ENCODE data around the gene ZBTB22. TPM values are rescaled to one million over a fixed set of nuclear protein-coding genes. Genes with fewer than 3 reads are reported as not detected.

ZBTB22 gene
- total and polyA plus RNA-seq, 10 donors = 10.8 to 27.2 (median 19.1) TPM

DNA sequence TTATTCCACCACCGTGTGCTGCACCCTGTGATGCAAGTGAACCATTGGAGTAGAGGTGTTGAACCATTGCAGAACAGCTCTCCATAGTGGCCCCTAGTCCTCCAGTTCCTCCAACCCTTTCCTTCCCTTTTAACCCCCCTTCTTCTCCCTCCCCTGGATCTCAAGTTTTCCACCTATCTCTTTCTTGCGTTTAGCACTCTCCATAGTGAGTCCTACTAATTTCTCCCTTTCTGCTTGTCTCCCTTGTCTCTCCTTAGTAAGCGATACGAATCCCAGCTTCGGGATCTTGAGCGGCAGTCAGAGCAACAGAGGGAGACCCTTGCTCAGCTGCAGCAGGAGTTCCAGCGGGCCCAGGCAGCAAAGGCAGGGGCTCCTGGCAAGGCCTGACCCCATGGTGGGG lies 27.1 kb downstream of the ZBTB22 start:
- H3K27ac ChIP-seq = peak overlapping the region in 4 of 8 donors; percentile 87 to 94 (median 88)
- H3K4me3 ChIP-seq = peak overlapping the region in 5 of 8 donors; percentile 66 to 86 (median 83)
- DNase-seq = no peak
- WGBS, 5 donors = 69 to 81% (median 74%) methylated on average over 7 of the region's 7 CpGs
- no peak for TF ChIP-seq POLR2A (IDR thresholded peaks at IDR 0.05)
- TF ChIP-seq, protein P1, sequence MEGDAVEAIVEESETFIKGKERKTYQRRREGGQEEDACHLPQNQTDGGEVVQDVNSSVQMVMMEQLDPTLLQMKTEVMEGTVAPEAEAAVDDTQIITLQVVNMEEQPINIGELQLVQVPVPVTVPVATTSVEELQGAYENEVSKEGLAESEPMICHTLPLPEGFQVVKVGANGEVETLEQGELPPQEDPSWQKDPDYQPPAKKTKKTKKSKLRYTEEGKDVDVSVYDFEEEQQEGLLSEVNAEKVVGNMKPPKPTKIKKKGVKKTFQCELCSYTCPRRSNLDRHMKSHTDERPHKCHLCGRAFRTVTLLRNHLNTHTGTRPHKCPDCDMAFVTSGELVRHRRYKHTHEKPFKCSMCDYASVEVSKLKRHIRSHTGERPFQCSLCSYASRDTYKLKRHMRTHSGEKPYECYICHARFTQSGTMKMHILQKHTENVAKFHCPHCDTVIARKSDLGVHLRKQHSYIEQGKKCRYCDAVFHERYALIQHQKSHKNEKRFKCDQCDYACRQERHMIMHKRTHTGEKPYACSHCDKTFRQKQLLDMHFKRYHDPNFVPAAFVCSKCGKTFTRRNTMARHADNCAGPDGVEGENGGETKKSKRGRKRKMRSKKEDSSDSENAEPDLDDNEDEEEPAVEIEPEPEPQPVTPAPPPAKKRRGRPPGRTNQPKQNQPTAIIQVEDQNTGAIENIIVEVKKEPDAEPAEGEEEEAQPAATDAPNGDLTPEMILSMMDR (IDR thresholded peaks at IDR 0.05 in 8 of 11, conservative IDR thresholded peaks at IDR 0.05 in 3 of 11) = no peak
- TF ChIP-seq POLR2AphosphoS5 (IDR thresholded peaks at IDR 0.05) = peak in 2 of 3 donors; percentile 34 to 43
- no peaks in the 10 kb centered on the region for H3K9me3 ChIP-seq
- intact Hi-C loops (cut with DNase I; ENCODE audit: low total_unique reads) = no loop called here
- no peaks in the 10 kb centered on the region for H3K27me3 ChIP-seq (replicated peaks in 1 of 7)
- H3K4me1 ChIP-seq = peaks cover 15 to 66% (median 39%) of the 10 kb centered on the region in 6 donors
- peaks cover 4 to 77% (median 64%) of the 10 kb centered on the region in 6 donors for H3K36me3 ChIP-seq

DNA sequence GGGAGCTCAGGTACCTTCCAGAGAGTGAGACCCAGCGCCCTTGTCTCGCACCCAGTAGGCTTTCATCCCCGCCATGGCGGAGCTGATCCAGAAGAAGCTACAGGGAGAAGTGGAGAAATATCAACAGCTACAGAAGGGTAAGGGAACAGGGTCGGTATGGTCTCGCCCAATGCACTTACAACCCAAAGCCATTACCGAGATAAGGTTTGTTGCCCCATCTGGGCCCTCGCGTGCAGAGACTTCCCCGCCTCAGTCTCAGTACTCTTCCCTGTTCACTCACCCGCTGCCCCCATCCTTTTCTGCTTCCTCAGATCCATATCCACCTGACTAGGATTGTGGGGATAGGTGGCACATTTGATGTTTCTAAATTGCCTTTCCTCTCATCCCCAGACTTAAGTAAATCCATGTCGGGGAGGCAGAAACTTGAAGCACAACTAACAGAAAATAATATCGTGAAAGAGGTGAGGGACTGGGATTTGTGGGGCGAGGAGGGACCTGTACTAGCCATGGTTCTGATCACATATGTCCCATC lies 27.7 kb downstream of the ZBTB22 start:
- peaks cover 15 to 60% (median 36%) of the 10 kb centered on the region in 6 donors for H3K4me1 ChIP-seq
- peak overlapping the region; percentile 76 to 94 (median 88) for H3K27ac ChIP-seq
- peak overlapping the region; percentile 66 to 86 (median 83) for H3K4me3 ChIP-seq
- WGBS, 5 donors = 4 to 7% (median 5%) methylated on average over 14 of the region's 14 CpGs
- H3K27me3 ChIP-seq (replicated peaks in 1 of 7) = no peaks in the 10 kb centered on the region
- DNase-seq = no peak
- TF ChIP-seq, protein P1 (IDR thresholded peaks at IDR 0.05 in 8 of 11, conservative IDR thresholded peaks at IDR 0.05 in 3 of 11) = no peak
- TF ChIP-seq POLR2AphosphoS5 (IDR thresholded peaks at IDR 0.05) = peak in 1 of 3 donors; percentile 21
- intact Hi-C loops (cut with DNase I; ENCODE audit: low total_unique reads) = no loop called here
- H3K36me3 ChIP-seq = peaks cover 4 to 77% (median 63%) of the 10 kb centered on the region in 6 donors
- H3K9me3 ChIP-seq = no peaks in the 10 kb centered on the region

DNA sequence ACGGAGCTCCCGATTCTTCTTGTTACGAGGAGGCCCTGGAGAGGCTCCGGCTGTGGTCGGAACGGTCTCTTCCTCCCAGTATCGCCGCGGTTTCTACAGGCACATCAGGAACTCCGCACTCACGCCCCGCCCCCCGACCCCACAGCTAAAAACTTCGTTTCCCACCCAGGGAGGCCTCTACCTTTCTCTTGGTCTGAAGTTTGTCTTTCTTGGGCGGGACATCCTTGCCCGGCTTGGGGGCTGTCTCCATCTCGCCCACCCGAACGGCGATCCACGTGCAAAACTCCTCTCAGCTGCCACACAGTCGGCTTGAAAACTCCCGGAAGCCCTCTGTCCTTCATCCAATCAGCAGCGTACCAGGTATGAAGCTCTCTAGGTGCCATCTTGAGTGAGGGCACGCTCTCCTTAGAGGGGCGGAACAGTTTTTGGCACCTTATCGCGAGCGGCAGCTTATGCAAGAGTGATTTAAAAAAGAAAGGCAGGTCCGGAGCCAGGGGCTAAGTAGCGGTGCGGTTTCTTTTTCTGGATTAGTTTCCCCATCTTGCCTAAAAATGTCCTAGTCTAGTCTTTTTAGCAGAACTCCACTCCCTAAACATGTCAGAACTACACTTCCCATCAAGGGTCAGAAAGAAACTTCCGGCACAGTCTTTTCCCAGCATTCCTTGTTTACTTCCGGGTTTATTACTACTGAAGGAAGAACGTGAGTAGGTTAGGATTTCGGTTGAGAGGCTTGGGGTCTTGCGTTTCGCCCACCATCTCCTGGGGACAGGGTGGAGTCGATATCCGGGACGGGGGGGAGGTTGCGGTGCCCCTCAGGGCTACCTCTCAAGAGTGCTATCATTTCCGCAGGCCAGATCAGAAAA lies 28.4 kb downstream of the ZBTB22 start, which contains the start of the genes PFDN6 and WDR46:
PFDN6 (plus strand) TSS at position 681 of the 863 bp plus-strand sequence. CDS start 256 bp downstream, outside the sequence.
WDR46 (minus strand) TSS at position 319 of the 863 bp plus-strand sequence; CDS start at position 250, 69 bp downstream.
- H3K36me3 ChIP-seq = peaks cover 4 to 77% (median 60%) of the 10 kb centered on the region in 6 donors
- H3K9me3 ChIP-seq = no peaks in the 10 kb centered on the region
- 0 to 1% (median 0%) methylated on average over 43 of the region's 43 CpGs for WGBS, 5 donors

More for the DNA sequence above, 28.4 kb downstream of the ZBTB22 start, which contains the start of the genes PFDN6 and WDR46:
- H3K4me3 ChIP-seq = peak within 1 kb of the TSS; percentile 66 to 86 (median 83)
- intact Hi-C loops (cut with DNase I; ENCODE audit: low total_unique reads) = no loop called here
- TF ChIP-seq POLR2AphosphoS5 (IDR thresholded peaks at IDR 0.05) = peak; percentile 11 to 68 (median 64)
- TF ChIP-seq POLR2A (IDR thresholded peaks at IDR 0.05) = no peak
- TF ChIP-seq, protein P1 (IDR thresholded peaks at IDR 0.05 in 8 of 11, conservative IDR thresholded peaks at IDR 0.05 in 3 of 11) = peak in 1 of 11 experiments; percentile 19
- peak; percentile 91 for DNase-seq
- no peaks in the 10 kb centered on the region for H3K27me3 ChIP-seq (replicated peaks in 1 of 7)
- peaks cover 15 to 60% (median 33%) of the 10 kb centered on the region in 6 donors for H3K4me1 ChIP-seq
- H3K27ac ChIP-seq = peak within 1 kb of the TSS; percentile 76 to 94 (median 88)
